VCaP (cell line): ENCODE results near the gene CARD9.

Experiments used
- H3K27ac ChIP-seq: fragments of 450-650 bp; 2 replicates; pipeline ENCODE4 v1.5.1; 2017
- TF ChIP-seq, protein P1 (sequence below): fragments of 450-650 bp; conservative IDR thresholded peaks from 2 replicates; pipeline ENCODE4 v1.5.1; 2017; ENCODE audit warnings: mild to moderate bottlenecking, moderate library complexity

The CARD9 gene

DNA sequence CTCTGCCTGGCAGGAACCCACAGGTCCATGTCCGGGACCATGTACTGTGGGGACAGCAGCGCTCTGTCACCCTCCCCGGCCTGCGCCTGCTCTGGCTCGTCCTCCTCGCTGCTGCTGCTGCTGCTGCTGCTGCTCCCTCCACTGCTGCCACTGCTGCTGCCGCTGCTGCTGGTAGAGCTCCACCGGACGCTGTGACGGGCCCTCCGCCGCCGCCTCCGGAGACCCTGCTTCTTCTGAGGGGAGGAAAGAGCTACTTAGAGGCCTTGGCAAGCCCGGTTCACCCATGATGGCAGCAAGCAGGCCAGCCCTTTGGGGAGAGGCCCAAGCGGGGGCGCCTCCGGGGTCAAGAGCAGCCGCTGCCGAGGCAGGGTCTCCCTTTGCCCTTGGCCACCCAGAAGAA lies 10.0 kb upstream of the CARD9 start:
- no peak overlapping the region for H3K27ac ChIP-seq
- TF ChIP-seq, protein P1, sequence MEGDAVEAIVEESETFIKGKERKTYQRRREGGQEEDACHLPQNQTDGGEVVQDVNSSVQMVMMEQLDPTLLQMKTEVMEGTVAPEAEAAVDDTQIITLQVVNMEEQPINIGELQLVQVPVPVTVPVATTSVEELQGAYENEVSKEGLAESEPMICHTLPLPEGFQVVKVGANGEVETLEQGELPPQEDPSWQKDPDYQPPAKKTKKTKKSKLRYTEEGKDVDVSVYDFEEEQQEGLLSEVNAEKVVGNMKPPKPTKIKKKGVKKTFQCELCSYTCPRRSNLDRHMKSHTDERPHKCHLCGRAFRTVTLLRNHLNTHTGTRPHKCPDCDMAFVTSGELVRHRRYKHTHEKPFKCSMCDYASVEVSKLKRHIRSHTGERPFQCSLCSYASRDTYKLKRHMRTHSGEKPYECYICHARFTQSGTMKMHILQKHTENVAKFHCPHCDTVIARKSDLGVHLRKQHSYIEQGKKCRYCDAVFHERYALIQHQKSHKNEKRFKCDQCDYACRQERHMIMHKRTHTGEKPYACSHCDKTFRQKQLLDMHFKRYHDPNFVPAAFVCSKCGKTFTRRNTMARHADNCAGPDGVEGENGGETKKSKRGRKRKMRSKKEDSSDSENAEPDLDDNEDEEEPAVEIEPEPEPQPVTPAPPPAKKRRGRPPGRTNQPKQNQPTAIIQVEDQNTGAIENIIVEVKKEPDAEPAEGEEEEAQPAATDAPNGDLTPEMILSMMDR = no peak

DNA sequence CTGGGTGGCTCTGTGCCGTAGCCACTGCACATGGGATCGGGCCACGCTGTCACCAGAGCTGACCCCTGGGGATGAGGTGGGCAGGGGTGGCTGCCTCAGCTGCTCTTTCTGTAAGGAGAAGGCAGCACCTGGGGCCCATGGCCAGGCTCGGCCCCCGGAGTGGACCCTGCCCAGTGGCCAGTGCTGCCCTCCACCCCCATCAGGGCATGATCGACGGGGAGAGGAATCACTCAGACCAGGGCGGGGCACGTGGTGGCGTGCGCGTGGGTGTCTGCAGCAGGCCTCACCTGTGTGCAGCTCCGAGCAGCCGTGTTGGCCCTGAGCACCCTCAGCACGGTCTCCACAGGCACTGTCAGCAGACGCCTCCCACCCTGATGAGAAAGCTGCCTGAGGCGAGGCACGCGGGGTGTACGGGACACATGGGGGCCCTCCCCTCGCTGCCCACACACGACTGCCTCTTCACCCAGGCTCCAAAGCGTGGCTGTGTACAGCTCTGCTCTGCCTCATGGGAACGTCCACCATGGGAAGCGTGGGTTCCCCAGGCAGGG lies 8.6 kb upstream of the CARD9 start:
- no peak overlapping the region for H3K27ac ChIP-seq
- TF ChIP-seq, protein P1 = no peak

DNA sequence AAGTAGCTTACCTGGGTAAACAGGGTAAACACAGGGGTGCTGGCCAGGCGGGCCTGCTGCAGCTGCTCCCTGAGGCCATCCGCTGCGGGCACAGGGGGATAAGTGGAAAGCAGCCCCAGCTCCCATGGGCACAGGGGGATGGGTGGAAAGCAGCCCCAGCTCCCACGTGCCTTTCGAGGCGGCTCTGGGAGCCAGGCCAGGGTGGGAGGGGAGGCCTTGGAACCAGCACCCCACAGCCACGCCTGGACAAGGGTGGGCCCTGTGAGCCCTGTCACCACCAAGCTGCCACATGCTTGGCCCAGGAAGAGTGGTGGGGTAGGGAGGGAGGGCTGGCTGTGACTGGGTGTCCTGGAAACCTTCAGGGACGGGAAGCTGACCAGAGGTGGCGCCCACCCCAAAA lies 7.8 kb upstream of the CARD9 start:
- no peak overlapping the region for H3K27ac ChIP-seq

DNA sequence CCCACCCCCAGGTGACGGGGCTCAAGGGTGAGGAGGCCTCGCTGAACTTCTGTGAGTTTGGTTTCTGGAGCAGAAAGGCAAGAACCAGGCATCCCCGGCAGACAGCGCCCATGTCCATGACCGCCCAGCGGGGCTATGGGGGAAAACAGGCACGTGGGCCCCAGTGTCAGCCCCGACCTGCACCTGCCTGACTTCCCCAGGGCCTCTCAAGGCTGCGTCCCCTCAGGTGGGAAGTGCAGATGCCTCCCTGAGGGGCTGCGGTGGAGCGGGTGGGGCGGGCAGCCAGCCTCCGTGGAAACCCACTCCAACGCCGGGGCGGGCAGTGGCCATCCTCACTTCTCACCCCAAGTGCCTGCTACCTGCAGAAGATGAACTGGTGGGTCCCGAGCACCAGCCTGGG lies 6.9 kb upstream of the CARD9 start:
- TF ChIP-seq, protein P1 = no peak
- no peak overlapping the region for H3K27ac ChIP-seq

More for the DNA sequence above, 7.8 kb upstream of the CARD9 start:
- TF ChIP-seq, protein P1 = no peak

DNA sequence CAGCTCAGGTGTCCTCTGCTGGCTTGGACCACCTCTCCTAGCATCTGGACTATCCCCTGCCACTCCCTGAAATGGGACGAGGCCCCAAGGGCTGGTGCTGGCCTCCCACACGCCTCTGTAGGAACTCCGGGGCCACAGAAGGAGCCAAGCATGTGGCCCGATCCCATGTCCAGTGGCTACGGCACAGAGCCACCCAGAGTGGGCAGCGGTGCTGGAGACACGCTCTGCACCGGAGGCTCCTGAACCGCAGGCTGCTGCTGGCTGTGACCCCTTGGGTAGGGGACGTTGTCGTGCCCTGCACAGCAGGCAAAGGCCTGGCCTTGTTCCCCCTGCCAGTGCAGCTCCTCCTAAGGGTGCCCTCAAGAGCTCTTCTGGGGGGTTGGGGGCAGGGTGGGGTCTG lies 6.4 kb upstream of the CARD9 start:
- no peak overlapping the region for H3K27ac ChIP-seq
- TF ChIP-seq, protein P1 = no peak

DNA sequence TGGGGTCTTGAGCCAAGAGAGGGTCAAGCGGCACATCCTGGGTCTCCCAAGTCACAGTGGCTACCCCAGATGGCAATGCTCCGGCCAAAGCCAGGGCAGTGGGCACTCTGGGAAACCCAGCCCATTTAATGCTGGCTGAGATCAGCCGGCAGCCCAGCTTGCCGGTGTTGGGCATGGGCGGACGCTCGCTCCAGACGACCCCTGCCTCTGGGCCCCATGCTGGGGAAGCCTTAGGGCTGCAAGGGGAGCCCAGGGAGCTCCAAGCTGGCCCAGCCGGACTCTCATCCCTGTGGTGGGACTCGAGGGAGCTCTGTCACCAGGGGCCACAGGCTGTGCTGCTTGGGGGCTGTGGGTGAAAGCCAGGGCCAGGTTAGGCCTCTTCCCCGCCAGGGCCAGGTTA lies 5.9 kb upstream of the CARD9 start:
- no peak overlapping the region for H3K27ac ChIP-seq
- TF ChIP-seq, protein P1 = no peak

DNA sequence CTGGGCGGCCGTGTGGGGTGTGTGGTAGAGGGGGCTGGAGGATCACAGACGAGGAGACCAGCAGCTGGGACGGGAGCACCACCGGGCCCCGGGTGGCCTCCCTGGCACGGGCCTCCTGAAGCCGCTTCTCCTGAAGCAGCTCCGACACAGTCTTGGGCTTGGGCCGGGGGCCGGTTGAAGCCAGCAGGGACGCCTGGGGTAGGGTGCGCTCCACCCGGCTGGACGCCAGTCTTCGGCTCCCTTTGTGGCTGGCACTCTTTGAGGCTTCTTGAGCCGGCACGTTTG lies 5.5 kb upstream of the CARD9 start:
- no peak overlapping the region for H3K27ac ChIP-seq
- TF ChIP-seq, protein P1 = no peak
